Measurements from ENCODE around the gene SYNGR1.

Gene SYNGR1

DNA sequence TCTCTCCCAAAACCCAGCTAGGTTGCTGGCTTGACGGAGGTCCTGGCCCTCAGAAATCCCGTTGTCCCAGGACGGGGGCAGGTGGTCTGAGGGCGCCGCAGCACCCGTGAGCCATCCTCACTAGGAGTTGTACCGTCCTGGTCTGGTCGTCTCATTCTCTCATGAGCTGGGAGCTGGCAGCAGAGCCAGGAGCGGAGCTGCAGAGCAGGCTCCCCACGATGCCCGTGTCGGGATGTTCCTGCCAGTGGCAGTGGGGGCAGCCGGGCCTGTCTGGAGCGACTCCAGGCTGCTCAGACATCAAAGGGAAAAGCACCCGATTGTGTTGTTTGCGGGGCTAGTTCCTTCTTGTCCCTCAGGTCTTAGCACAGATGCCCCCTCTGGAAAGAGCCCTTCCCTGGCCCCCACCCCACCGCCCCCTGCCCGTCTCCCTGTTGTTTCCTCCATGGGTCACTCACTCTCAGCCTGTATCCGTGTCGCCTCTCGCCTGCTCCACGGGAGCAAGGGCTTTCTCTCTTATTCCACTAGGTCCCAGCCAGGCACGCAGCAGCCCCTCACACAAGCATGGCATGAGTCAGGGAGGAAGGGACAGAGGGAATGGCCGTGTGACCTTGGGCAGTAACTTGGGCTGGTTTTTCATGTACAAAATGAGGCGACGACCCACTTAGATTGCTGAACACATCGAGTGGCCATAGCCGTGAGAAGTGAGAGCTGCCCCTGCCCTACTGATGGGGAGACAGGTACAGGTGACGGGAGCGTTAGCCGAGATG lies 83.9 kb downstream of the SYNGR1 start:
- DNase-seq: no peak

DNA sequence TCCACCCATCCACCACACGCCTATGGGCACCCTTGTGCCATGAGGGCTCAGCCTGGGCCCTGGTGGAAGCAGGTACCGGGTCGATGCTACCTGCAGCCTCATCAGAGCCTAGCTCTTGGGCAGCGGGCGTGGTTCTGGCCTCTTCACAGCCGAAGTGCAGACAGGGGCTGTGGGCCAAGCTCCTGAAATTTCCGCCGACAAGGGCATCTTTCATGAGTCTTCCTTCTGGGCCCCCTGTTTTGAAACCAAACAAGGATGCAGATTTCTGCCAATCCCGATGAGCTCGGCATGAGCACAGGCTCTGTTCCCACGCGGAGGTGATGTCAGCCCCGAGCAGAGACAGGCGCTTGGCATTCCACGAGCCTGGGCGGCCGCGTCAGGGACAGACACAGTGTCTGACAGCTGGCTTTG lies 84.5 kb downstream of the SYNGR1 start:
- no peak for DNase-seq

DNA sequence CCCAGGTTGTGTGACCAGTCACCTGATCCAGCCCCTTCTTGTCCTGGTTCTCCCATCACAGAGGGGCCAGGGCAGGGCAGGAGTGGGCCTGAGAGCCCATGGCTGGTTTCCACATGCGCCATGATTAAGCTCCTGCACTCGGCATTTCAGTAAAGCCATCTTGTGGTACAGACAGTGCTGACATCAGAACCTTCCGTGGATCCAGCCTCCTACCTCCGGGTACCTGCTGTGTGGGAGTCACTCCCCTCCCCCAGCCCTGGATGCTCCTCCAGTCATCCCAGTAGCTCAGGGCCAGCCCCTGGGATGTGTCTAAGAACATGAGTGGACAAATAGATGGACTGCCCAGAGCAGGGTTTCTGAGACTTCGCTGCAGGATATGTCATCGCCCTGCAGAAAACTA lies 84.9 kb downstream of the SYNGR1 start:
- no peak for DNase-seq

All from stimulated activated CD4-positive, alpha-beta T cell treated with anti-CD3 and anti-CD28 coated beads, Interleukin-2, amount 100 ng/mL, for 24 hours (primary cell).